ENCODE data around the gene PLGRKT. TPM values are rescaled to one million over a fixed set of nuclear protein-coding genes. Genes with fewer than 3 reads are reported as not detected.
"Not testable (repeated sequence)": the region's sequence is repeated elsewhere in the genome, so short reads cannot be mapped to it uniquely, and the experiment has no call there.

The PLGRKT gene
- total and polyA plus RNA-seq, 4 donors: 4.1 to 11.3 (median 7.2) TPM

DNA sequence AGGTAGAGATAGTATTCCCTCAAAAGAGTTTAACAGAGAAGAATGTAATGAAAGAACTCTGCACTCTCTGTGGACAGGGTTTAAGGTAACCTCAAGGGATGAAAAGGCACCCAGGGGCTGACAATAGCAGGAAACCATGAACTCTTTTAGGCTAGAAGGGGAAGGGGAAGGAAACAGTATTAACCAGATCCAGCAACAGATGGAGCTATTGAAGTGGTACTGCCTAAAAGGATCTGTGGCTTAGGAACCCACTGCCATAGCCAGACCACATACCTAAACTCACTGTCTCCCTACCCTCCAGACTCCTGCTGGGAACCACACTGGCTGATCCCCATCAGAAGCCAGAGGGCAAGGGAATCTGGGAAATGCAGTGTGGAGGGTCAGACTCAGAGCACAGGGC is 35.5 kb downstream of the PLGRKT start:
- Histone ChIP-seq H3K36me3 (ENCODE audit: control insufficient read depth in 4 of 4, insufficient read depth in 3 of 4, low read depth in 1 of 4, low read length in 3 of 4) (no peaks in the 10 kb centered on the region), H3K4me1 (ENCODE audit: control insufficient read depth in 4 of 4, insufficient read depth in 4 of 4, low read length in 3 of 4) (no peaks in the 10 kb centered on the region), H3K27me3 (ENCODE audit: control insufficient read depth in 4 of 4, insufficient read depth in 4 of 4, low read length in 3 of 4) (no peaks in the 10 kb centered on the region), H3K27ac (ENCODE audit: low read depth in 1 of 2, low read length in 2 of 2) (no peak overlapping the region), H3K4me3 (ENCODE audit: low read depth in 1 of 3, low read length in 3 of 3) (no peak overlapping the region), H3K9ac (ENCODE audit: low read depth in 1 of 2, low read length in 2 of 2) (no peak overlapping the region), H3K9me3 (ENCODE audit: control insufficient read depth in 4 of 4, low read length in 3 of 4) (peaks cover 0 to 3% (median 0%) of the 10 kb centered on the region in 4 donors)
- TF ChIP-seq JUND (IDR thresholded peaks at IDR 0.05): no peak
- no peak for TF ChIP-seq RAD21 (IDR thresholded peaks at IDR 0.05)
- TF ChIP-seq SP1 (IDR thresholded peaks at IDR 0.05): no peak
- no peak for TF ChIP-seq FOXA1 (IDR thresholded peaks at IDR 0.05)
- no peak for TF ChIP-seq TAF1 (conservative IDR thresholded peaks at IDR 0.05)
- TF ChIP-seq HNF4A (conservative IDR thresholded peaks at IDR 0.05): no peak
- TF ChIP-seq NR2F2 (IDR thresholded peaks at IDR 0.05): no peak
- TF ChIP-seq, protein P1, sequence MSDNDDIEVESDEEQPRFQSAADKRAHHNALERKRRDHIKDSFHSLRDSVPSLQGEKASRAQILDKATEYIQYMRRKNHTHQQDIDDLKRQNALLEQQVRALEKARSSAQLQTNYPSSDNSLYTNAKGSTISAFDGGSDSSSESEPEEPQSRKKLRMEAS (IDR thresholded peaks at IDR 0.05): no peak
- TF ChIP-seq, protein P2, sequence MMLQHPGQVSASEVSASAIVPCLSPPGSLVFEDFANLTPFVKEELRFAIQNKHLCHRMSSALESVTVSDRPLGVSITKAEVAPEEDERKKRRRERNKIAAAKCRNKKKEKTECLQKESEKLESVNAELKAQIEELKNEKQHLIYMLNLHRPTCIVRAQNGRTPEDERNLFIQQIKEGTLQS (IDR thresholded peaks at IDR 0.05): no peak
- TF ChIP-seq, protein P3, sequence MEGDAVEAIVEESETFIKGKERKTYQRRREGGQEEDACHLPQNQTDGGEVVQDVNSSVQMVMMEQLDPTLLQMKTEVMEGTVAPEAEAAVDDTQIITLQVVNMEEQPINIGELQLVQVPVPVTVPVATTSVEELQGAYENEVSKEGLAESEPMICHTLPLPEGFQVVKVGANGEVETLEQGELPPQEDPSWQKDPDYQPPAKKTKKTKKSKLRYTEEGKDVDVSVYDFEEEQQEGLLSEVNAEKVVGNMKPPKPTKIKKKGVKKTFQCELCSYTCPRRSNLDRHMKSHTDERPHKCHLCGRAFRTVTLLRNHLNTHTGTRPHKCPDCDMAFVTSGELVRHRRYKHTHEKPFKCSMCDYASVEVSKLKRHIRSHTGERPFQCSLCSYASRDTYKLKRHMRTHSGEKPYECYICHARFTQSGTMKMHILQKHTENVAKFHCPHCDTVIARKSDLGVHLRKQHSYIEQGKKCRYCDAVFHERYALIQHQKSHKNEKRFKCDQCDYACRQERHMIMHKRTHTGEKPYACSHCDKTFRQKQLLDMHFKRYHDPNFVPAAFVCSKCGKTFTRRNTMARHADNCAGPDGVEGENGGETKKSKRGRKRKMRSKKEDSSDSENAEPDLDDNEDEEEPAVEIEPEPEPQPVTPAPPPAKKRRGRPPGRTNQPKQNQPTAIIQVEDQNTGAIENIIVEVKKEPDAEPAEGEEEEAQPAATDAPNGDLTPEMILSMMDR (IDR thresholded peaks at IDR 0.05; ENCODE audit: low read depth, low read length, missing input control): no peak
- no peak for TF ChIP-seq YY1 (IDR thresholded peaks at IDR 0.05)
- TF ChIP-seq FOXA2 (IDR thresholded peaks at IDR 0.05): no peak
- TF ChIP-seq, protein P4, sequence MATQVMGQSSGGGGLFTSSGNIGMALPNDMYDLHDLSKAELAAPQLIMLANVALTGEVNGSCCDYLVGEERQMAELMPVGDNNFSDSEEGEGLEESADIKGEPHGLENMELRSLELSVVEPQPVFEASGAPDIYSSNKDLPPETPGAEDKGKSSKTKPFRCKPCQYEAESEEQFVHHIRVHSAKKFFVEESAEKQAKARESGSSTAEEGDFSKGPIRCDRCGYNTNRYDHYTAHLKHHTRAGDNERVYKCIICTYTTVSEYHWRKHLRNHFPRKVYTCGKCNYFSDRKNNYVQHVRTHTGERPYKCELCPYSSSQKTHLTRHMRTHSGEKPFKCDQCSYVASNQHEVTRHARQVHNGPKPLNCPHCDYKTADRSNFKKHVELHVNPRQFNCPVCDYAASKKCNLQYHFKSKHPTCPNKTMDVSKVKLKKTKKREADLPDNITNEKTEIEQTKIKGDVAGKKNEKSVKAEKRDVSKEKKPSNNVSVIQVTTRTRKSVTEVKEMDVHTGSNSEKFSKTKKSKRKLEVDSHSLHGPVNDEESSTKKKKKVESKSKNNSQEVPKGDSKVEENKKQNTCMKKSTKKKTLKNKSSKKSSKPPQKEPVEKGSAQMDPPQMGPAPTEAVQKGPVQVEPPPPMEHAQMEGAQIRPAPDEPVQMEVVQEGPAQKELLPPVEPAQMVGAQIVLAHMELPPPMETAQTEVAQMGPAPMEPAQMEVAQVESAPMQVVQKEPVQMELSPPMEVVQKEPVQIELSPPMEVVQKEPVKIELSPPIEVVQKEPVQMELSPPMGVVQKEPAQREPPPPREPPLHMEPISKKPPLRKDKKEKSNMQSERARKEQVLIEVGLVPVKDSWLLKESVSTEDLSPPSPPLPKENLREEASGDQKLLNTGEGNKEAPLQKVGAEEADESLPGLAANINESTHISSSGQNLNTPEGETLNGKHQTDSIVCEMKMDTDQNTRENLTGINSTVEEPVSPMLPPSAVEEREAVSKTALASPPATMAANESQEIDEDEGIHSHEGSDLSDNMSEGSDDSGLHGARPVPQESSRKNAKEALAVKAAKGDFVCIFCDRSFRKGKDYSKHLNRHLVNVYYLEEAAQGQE (IDR thresholded peaks at IDR 0.05): no peak
- TF ChIP-seq RXRA (IDR thresholded peaks at IDR 0.05): no peak
- no peak for TF ChIP-seq GABPA (IDR thresholded peaks at IDR 0.05 in 1 of 2, conservative IDR thresholded peaks at IDR 0.05 in 1 of 2)
- no peak for DNase-seq (ENCODE audit: low spot score)

DNA sequence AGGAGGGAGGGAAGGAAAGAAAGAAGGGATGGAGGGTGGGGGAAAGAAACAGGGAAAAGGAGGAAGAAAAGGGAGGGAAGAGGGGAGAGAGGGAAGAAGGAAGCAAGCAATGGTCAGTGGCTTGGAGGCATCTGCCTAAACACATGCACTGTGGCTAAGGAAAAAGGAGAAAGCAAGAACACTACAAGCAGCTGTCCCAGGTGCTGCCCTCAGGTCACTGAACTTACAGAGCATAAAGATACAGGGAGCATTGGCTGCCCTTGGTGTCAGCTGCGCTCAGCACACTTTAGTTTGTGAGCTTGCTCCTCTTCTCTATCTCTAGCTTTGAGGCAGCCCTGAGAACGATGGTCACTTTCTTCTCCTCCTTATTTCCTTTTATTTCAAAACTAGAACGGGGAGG is 40.2 kb downstream of the PLGRKT start:
- not testable (repeated sequence) for H3K9me3 ChIP-seq (ENCODE audit: control insufficient read depth in 4 of 4, low read length in 3 of 4); H3K4me1 ChIP-seq (ENCODE audit: control insufficient read depth in 4 of 4, insufficient read depth in 4 of 4, low read length in 3 of 4); H3K4me3 ChIP-seq (ENCODE audit: low read depth in 1 of 3, low read length in 3 of 3); DNase-seq (ENCODE audit: low spot score); H3K27me3 ChIP-seq (ENCODE audit: control insufficient read depth in 4 of 4, insufficient read depth in 4 of 4, low read length in 3 of 4); H3K27ac ChIP-seq (ENCODE audit: low read depth in 1 of 2, low read length in 2 of 2); H3K9ac ChIP-seq (ENCODE audit: low read depth in 1 of 2, low read length in 2 of 2); H3K36me3 ChIP-seq (ENCODE audit: control insufficient read depth in 4 of 4, insufficient read depth in 3 of 4, low read depth in 1 of 4, low read length in 3 of 4)
- 86% methylated on average over 3 of the region's 3 CpGs for WGBS
